Measurements from ENCODE around the gene EDA. TPM values are rescaled to one million over a fixed set of nuclear protein-coding genes. Genes with fewer than 3 reads are reported as not detected.

Gene EDA
- total RNA-seq, 4 donors from 2014 or later, result 0.51 to 13.5 (median 7.3) TPM

DNA sequence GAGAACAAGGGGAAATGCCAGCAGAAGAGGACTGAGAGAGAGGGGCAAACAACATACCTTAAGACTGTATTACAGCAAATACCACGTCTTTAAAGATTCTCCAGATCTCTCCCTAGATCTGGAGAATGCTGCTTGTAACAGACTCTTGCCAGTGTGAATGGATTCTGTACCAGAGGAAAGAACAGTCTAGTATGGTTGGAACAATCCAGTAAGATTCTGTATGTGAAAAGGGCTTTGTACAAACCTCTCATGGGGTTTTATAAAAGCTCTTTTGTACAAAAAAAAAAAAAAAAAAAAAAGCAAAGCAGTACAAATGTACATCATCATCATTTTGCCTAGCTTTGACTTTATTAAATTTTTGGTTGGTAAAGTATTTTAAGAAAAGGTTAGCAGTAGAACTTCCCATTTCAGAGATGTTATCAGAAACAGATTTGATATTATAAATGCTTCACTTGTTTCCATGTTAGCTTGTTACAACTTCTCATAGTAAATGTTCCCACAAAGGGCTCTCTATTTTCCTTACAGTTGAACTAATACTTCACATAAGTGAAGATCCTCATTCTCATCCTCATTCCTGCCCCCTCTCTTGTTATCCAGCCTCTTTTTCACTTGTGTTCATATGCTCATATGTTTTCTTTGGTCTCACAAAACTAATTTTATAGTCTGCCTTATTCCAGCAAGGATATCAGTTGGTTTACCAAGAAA is 144.2 kb downstream of the EDA start:
- TF ChIP-seq, protein P1, sequence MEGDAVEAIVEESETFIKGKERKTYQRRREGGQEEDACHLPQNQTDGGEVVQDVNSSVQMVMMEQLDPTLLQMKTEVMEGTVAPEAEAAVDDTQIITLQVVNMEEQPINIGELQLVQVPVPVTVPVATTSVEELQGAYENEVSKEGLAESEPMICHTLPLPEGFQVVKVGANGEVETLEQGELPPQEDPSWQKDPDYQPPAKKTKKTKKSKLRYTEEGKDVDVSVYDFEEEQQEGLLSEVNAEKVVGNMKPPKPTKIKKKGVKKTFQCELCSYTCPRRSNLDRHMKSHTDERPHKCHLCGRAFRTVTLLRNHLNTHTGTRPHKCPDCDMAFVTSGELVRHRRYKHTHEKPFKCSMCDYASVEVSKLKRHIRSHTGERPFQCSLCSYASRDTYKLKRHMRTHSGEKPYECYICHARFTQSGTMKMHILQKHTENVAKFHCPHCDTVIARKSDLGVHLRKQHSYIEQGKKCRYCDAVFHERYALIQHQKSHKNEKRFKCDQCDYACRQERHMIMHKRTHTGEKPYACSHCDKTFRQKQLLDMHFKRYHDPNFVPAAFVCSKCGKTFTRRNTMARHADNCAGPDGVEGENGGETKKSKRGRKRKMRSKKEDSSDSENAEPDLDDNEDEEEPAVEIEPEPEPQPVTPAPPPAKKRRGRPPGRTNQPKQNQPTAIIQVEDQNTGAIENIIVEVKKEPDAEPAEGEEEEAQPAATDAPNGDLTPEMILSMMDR (IDR thresholded peaks at IDR 0.05), result no peak
- no peak for TF ChIP-seq POLR2A (IDR thresholded peaks at IDR 0.05)

DNA sequence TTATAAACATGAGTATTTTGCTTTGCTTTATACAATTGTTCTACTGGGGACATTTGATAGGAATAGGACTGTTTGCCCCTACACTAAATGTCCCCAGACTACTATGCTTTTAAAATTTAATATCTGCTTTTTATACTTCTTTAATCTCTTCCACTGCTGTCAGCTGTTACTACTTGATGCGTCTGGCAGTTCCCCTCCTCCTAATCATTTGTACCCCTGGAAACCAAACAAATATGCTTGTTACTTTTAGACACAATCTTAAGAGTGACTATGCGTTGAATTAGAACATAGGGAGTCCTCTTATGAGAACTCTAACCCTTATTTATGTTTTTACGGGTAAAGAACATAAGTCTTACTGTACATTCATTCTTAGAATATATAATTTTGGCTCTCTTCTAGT is 145.7 kb downstream of the EDA start:
- Histone ChIP-seq H3K27ac (no peak overlapping the region), H3K9me3 (no peaks in the 10 kb centered on the region), H3K4me1 (no peaks in the 10 kb centered on the region), H3K4me3 (no peak overlapping the region), H3K36me3 (no peaks in the 10 kb centered on the region), H3K27me3 (no peaks in the 10 kb centered on the region)
- intact Hi-C loops (cut with DNase I; ENCODE audit: low total_unique reads), result no loop called here
- no peak for TF ChIP-seq POLR2A (IDR thresholded peaks at IDR 0.05)
- TF ChIP-seq, protein P1 (IDR thresholded peaks at IDR 0.05), result no peak
- DNase-seq, result no peak

More for the DNA sequence above, 144.2 kb downstream of the EDA start:
- Histone ChIP-seq H3K36me3 (no peaks in the 10 kb centered on the region), H3K27ac (no peak overlapping the region), H3K4me1 (no peaks in the 10 kb centered on the region), H3K9me3 (no peaks in the 10 kb centered on the region), H3K27me3 (no peaks in the 10 kb centered on the region), H3K4me3 (no peak overlapping the region)
- intact Hi-C loops (cut with DNase I; ENCODE audit: low total_unique reads), result no loop called here
- DNase-seq, result no peak

DNA sequence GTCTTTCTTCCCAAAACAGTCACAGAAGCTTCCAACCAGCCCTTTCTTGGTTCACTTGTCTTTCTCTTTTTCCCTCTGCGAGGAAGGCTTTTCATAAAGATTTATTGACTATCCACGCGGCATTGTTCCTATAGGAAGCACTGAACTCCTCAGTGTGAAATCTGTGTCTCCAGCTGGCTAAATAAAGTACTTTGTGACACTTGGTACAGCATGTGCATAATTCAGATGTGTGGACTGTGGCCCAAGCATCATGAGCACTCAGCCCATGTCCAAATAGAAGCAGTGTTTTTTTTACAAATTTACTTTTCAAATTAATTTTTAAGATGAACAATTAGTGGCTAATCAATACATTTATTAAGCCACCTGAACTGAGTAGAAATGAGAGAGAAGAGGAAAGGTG is 146.4 kb downstream of the EDA start:
- Histone ChIP-seq H3K4me1 (no peaks in the 10 kb centered on the region), H3K4me3 (no peak overlapping the region), H3K9me3 (no peaks in the 10 kb centered on the region), H3K27me3 (no peaks in the 10 kb centered on the region), H3K27ac (no peak overlapping the region), H3K36me3 (no peaks in the 10 kb centered on the region)
- DNase-seq, result no peak
- TF ChIP-seq, protein P1 (IDR thresholded peaks at IDR 0.05), result no peak
- no peak for TF ChIP-seq POLR2A (IDR thresholded peaks at IDR 0.05)
- intact Hi-C loops (cut with DNase I; ENCODE audit: low total_unique reads), result no loop called here

GRCh38 chrX:69793260-69793935 is 177.5 kb downstream of the EDA start:
- DNase-seq, result no peak
- no peak for TF ChIP-seq POLR2A (IDR thresholded peaks at IDR 0.05)
- TF ChIP-seq, protein P1 (IDR thresholded peaks at IDR 0.05), result no peak
- intact Hi-C loops (cut with DNase I; ENCODE audit: low total_unique reads), result no loop called here

DNA sequence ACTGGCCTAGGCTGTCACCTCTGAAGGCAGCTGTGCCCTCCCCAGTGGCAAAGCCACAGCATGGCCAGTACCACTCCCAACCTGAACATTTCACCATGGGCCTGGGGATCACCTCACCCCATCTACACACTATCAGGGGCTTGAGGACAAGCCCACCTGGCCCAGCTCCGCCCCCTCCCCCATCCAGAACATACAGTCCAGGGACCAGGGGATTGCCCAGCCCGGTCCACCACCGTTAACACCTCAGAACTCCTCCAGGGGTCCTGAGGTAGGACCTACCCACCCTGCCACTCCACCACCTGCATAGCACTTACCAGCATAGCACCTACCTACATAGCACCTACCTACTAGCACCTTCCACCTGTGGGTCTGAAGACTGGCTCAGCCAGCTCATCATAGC is 179.8 kb downstream of the EDA start:
- no peak for DNase-seq
- no peaks in the 10 kb centered on the region for H3K9me3 ChIP-seq
- H3K4me1 ChIP-seq, result no peaks in the 10 kb centered on the region
- H3K27ac ChIP-seq, result no peak overlapping the region
- H3K4me3 ChIP-seq, result no peak overlapping the region
- intact Hi-C loops (cut with DNase I; ENCODE audit: low total_unique reads), result no loop called here
- H3K36me3 ChIP-seq, result no peaks in the 10 kb centered on the region
- TF ChIP-seq, protein P1 (IDR thresholded peaks at IDR 0.05), result no peak
- TF ChIP-seq POLR2A (IDR thresholded peaks at IDR 0.05), result no peak
- H3K27me3 ChIP-seq, result no peaks in the 10 kb centered on the region

More at GRCh38 chrX:69793260-69793935, 177.5 kb downstream of the EDA start:
- no peaks in the 10 kb centered on the region for H3K27me3 ChIP-seq
- H3K36me3 ChIP-seq, result no peaks in the 10 kb centered on the region
- H3K9me3 ChIP-seq, result no peaks in the 10 kb centered on the region
- H3K27ac ChIP-seq, result no peak overlapping the region
- no peaks in the 10 kb centered on the region for H3K4me1 ChIP-seq
- H3K4me3 ChIP-seq, result no peak overlapping the region

Measured in uterus (tissue), 4 donors.